HCT116 (cell line): ENCODE results near the gene BLOC1S3.

Experiments
- CEBPB ChIP-seq: IDR thresholded peaks from 2 replicates; pipeline ENCODE4 v1.6.1; 2012; ENCODE audit warnings: low read depth
- EGR1 ChIP-seq: IDR thresholded peaks from 2 replicates; pipeline ENCODE4 v1.6.1; 2012; ENCODE audit warnings: low read depth
- EZH2phosphoT487 ChIP-seq: fragments of 200-600 bp; IDR thresholded peaks from 2 replicates; pipeline ENCODE4 v1.6.1; 2018; ENCODE audit warnings: antibody characterized with exemption, borderline replicate concordance
- SIN3A ChIP-seq: IDR thresholded peaks from 2 replicates; pipeline ENCODE4 v1.6.1; 2012; ENCODE audit warnings: low read depth
- YY1 ChIP-seq: IDR thresholded peaks from 2 replicates; pipeline ENCODE4 v1.6.1; 2011; ENCODE audit warnings: low read length, low read depth, moderate library complexity, mild to moderate bottlenecking; ENCODE audit not compliant: insufficient replicate concordance; ENCODE audit errors: extremely low read depth
- TF ChIP-seq, protein P1 (sequence below), 3 experiments: fragments of 200-600 bp in 1 of 3; sonication (generic) in 1 of 3; IDR thresholded peaks in 2 of 3; conservative IDR thresholded peaks in 1 of 3; 2 replicates each; pipeline ENCODE4 v1.5.1; 2012 to 2017; ENCODE audit warnings: low read depth in 2 of 3, low read length in 2 of 3, antibody characterized with exemption in 1 of 3, borderline replicate concordance in 1 of 3, control low read depth in 1 of 3, mild to moderate bottlenecking in 1 of 3, mixed read lengths in 1 of 3, mixed run types in 1 of 3, moderate library complexity in 1 of 3; ENCODE audit not compliant: insufficient read depth in 1 of 3
- TF ChIP-seq, protein P2 (sequence below): IDR thresholded peaks from 2 replicates; pipeline ENCODE4 v1.6.1; 2012

DNA sequence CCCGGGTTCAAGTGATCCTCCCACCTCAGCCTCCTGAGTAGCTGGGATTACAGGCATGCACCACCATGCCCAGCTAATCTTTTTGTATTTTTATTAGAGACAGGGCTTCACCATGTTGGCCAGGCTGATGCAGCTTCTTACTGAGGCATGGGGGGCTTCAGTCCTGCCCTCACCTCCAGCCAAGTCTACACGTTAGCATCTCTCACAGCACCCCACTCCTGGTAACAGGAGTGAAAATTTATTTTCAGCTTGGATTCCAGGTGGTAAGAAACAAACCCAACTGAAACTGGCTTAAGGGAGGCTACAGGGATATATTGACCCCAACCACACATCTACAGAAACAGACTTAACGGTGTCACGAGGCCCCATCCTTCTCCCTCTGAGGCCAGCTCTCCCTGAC, 28.4 kb upstream of the BLOC1S3 start:
- TF ChIP-seq SIN3A (no peak), CEBPB (no peak), EZH2phosphoT487 (no peak), YY1 (no peak), EGR1 (no peak)
- TF ChIP-seq, protein P1, sequence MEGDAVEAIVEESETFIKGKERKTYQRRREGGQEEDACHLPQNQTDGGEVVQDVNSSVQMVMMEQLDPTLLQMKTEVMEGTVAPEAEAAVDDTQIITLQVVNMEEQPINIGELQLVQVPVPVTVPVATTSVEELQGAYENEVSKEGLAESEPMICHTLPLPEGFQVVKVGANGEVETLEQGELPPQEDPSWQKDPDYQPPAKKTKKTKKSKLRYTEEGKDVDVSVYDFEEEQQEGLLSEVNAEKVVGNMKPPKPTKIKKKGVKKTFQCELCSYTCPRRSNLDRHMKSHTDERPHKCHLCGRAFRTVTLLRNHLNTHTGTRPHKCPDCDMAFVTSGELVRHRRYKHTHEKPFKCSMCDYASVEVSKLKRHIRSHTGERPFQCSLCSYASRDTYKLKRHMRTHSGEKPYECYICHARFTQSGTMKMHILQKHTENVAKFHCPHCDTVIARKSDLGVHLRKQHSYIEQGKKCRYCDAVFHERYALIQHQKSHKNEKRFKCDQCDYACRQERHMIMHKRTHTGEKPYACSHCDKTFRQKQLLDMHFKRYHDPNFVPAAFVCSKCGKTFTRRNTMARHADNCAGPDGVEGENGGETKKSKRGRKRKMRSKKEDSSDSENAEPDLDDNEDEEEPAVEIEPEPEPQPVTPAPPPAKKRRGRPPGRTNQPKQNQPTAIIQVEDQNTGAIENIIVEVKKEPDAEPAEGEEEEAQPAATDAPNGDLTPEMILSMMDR (IDR thresholded peaks at IDR 0.05 in 2 of 3, conservative IDR thresholded peaks at IDR 0.05 in 1 of 3; ENCODE audit: borderline replicate concordance in 1 of 3, insufficient read depth in 1 of 3, low read depth in 2 of 3, low read length in 2 of 3), result no peak
- TF ChIP-seq, protein P2, sequence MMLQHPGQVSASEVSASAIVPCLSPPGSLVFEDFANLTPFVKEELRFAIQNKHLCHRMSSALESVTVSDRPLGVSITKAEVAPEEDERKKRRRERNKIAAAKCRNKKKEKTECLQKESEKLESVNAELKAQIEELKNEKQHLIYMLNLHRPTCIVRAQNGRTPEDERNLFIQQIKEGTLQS, result no peak
